PC-9 (cell line): ENCODE measurements around the gene PGAP3.

Experiments
- EZH2 ChIP-seq: fragments of 200-600 bp; sonication (generic); IDR thresholded peaks from 2 replicates; pipeline ENCODE4 v1.8.0; 2017; ENCODE audit warnings: antibody characterized with exemption, low read depth
- TF ChIP-seq, protein P1 (sequence below): fragments of 200-600 bp; sonication (generic); conservative IDR thresholded peaks from 2 replicates; pipeline ENCODE4 v1.6.1; 2017; ENCODE audit warnings: mixed run types, antibody characterized with exemption, mild to moderate bottlenecking, moderate library complexity

DNA sequence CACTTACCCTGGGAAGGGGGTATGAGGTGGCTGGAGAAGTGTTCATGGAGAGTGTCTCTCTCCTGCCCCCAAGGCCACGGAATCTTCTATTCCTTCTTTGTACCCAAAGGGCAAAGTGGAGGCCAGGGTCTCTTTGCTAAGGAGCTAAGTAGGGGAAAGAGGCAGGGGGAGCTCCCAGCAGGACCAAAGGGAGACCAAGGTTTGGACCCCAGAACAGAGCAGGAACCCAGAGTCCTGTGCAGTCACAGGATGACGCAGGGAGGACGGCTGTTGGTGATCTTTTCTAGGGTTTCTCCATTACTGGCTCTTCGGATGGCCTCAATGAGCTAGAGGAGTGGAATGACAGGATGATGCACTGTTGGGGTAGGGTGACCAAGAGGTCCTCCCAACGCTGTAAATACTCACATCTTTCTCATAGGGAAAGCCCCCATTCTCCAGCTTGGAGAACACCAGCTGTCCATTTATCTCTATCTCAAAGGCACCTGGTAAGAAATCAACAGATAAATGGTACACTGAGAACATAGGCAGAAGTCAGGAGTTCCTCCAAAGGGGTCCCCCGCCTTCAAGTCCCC is 41.5 kb upstream of the PGAP3 start:
- TF ChIP-seq EZH2, result no peak
- TF ChIP-seq, protein P1, sequence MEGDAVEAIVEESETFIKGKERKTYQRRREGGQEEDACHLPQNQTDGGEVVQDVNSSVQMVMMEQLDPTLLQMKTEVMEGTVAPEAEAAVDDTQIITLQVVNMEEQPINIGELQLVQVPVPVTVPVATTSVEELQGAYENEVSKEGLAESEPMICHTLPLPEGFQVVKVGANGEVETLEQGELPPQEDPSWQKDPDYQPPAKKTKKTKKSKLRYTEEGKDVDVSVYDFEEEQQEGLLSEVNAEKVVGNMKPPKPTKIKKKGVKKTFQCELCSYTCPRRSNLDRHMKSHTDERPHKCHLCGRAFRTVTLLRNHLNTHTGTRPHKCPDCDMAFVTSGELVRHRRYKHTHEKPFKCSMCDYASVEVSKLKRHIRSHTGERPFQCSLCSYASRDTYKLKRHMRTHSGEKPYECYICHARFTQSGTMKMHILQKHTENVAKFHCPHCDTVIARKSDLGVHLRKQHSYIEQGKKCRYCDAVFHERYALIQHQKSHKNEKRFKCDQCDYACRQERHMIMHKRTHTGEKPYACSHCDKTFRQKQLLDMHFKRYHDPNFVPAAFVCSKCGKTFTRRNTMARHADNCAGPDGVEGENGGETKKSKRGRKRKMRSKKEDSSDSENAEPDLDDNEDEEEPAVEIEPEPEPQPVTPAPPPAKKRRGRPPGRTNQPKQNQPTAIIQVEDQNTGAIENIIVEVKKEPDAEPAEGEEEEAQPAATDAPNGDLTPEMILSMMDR, result no peak
